Stimulated activated CD4-positive, alpha-beta T cell treated with anti-CD3 and anti-CD28 coated beads, Interleukin-4, amount 100 ng/mL, for 48 hours (primary cell): ENCODE results near the gene SEC63.
"Not testable (repeated sequence)": the region's sequence is repeated elsewhere in the genome, so short reads cannot be mapped to it uniquely, and the experiment has no call there.

Source experiments
- DNase-seq, 2 donors: peaks; one replicate each; pipeline ENCODE4 v3.0.0-alpha.2; 2020; ENCODE audit warnings: low read depth in 2 of 2

SEC63 gene

DNA sequence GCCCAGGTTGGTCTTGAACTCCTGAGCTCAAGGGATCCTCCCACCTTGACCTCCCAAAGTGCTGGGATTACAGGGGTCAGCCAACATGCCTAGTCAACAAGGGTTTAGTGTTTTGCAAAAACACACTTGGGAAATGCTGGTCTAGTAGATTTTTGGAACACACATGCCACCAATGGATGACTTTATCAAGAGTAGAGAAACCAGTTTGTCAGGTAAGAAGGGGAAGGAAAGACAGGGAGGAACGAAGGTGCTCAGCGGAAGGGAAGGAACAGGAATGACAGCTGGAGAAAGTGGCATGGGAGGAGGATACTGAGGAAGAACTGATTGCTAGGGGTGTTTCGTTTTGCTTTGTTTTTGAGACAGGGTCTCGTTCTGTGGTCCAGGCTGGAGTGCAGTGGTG, 15.6 kb upstream of the SEC63 start:
- no peak for DNase-seq

- no peak for DNase-seq
Measured at GRCh38 chr6:107972413-107973096, 14.5 kb upstream of the SEC63 start.

- DNase-seq, result no peak
Measured at GRCh38 chr6:107971181-107971580, 13.2 kb upstream of the SEC63 start.

DNA sequence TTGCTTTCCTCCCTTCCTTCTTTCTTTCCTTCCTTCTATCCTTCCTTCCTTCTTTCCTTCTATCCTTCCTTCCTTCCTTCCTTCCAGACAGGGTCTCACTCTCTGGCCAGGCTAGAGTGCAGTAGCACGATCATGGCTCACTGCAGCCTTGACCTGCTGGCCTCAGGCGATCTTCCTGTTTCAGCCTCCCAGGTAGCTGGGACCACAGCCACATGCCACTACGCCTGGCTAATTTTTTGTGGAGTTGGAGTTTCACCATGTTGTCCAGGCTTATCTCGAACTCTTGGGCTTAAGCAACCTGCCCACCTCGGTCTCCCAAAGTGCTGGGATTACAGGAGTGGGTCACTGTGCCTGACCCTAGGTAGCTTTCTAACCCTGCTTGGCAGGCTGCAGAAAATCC, 12.2 kb upstream of the SEC63 start:
- DNase-seq, result no peak

DNA sequence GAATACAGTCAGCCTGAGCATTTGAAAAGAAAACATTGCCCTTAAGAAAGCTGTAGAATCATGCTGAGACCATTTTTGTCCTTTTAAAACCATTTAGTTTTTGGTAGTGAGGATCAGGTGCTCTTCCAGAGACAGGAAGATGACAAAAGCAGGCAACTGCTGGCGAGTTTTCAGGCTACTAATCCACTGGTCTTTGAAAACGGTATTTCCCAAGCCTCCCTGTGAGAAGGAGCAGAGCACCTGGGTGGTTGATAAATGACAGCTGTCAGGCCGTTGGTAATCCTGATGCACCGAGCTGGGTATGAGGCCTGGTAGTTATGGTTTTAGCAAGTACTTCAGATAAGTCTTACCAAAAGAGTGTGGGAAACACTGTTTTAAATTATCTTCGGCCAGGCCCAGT, 10.1 kb upstream of the SEC63 start:
- no peak for DNase-seq

DNA sequence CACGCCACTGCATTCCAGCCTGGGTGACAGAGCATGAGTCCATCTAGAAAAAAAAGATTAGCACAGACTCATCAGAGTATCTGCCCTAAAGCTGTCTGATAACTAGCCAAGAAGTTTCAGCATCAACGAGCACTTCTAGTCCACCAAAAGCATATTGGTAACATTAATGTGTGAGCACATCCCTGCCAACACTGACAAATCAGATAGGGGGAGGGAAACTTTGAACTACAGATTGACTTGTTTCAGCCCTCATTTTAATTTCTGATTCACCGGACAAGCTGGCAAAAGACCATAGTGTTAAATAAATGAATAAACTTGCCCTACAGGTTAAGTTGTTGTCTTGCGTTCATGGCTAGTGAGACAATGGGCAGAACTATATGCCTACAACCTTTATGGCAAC, 7.7 kb upstream of the SEC63 start:
- DNase-seq, result no peak

DNA sequence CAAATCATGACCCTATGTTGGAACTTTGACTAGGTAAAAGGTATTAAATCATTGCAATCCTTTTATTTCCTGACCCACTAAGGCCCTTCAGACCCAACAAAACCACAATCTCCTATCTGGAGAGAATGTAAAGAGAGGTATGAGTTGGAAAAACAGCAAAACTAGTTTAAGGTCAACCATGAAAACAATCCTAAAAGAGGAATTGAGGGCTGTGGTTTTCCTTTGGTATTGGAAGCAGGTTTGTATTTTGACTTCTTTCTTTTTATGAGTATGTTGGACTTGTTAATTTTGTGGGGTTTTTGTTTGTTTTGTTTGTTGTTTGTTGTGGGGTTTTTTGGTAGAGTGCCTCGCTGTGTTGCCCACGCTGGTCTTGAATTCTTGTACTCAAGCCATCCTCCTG, 4.7 kb upstream of the SEC63 start:
- DNase-seq, result no peak

DNA sequence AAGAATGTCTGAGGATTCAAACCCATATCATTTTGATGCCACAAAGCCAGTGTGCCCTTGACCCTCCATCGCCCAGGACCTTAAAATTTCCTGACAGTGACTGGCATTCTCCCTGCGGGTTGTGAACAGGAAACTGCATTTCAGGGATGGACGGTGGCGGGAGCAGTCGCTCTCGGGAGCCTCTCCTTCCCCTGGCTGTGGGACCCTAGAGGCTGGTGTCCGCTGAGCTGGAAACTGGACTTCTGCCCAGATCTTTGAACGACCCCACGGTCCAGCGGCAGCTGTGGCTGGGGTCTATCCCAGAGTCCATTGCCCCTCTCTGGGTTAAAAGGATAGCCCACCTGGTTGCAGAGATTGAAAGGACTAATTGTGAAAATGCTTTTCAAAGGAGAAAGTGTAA, 1.4 kb upstream of the SEC63 start:
- no peak for DNase-seq

DNA sequence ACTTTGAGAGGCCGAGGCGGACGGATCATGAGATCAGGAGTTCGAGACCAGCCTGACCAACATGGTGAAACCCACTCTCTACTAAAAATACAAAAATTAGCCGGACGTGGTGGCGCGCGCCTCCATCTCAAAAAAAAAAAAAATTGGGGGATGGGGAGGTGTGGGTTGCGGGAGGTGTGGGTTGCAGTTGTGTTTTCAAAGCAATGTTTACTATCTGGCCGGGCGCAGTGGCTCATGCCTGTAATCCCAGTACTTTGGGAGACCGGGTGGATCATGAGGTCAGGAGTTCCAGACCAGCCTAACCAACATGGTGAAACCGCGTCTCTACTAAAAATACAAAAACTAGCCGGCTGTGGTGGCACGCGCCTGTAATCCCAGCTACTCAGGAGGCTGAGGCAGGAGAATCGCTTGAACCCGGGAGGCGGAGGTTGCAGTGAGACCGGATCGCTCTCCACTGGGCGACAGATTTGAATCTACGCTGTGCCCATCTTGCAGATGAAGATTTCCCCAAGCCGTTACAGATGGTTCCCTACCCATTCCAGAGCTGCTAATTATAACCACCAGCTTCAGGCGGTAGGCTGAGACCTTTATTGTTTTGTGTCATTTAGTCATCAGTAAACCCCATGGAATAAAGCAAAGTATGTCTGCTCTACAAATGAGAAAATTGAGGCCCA, 818 bp upstream of the SEC63 start:
- not testable (repeated sequence) for DNase-seq

DNA sequence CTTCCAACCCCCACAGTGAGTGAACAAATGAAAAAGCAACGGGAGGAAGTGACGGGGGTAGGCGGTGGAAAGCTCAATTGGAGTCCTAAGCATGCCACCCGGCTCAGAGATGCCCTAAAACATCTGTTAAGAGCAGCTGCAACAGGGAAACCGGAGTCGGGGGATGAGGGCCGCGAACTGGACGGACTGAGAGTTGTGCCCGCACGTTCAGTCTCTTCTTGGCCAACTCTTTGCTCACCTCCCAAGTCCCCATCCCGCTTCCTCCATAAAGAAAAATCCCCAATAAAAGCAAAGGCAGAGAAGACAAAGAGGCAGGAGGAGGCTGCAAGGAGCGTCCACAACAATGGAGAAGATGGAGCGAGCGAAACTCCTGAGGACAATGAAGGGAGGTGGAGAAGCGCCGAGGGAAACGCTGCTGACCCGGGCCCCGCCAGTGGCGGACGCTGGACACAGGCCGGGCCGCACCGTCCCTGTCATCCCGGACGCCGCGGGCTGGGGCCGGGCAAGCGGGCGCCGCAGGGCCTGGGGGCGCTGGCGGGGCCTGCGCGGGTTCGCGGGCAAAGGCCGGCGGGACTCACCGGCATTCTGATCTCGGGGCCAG, 600 bp downstream of the SEC63 start:
- DNase-seq, result peak; percentile 37 to 50

GRCh38 chr6:107956586-107957307, 1.3 kb downstream of the SEC63 start:
- DNase-seq, result no peak

- no peak for DNase-seq
Measured at GRCh38 chr6:107956181-107956580, 1.8 kb downstream of the SEC63 start.

- DNase-seq, result not testable (repeated sequence)
Measured at GRCh38 chr6:107953858-107954414, 4.1 kb downstream of the SEC63 start.

DNA sequence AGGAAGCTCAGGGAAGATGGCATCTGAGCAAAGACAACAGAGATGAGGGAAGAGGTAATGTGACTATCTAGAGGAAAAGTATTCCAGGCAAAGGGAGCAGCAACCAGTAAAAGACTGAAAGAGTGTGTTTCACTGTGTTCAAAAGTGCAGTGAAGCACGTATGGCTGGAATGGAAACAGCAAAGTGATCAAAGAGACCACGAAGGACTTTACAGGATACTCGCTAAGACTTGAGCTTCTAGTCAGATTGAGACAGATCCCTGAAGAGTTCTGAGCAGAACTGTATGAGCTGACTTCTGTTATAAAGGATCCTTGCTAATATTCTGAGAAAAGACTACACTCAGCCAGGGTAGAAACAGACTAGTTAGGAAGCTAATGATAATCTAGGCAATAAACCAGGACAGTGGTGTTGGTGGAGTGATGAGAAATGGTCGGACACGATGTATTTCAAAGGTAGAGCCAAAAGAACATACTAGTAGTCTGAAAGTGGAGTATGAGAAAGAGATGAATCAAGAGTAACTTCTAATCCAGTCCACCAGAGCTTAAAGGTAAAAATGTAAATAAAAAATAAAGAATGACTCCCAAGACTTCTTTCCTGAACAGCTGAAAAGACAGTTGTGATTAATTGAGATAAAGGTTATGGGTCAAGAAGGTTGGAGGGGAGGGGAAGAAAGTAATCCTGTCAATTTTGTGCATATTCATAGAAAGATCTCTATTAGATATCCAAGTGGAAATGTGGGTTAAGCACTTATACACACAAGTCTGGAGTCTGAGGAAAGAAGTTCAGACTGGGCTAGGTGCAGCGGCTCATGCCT, 14.2 kb downstream of the SEC63 start:
- no peak for DNase-seq

DNA sequence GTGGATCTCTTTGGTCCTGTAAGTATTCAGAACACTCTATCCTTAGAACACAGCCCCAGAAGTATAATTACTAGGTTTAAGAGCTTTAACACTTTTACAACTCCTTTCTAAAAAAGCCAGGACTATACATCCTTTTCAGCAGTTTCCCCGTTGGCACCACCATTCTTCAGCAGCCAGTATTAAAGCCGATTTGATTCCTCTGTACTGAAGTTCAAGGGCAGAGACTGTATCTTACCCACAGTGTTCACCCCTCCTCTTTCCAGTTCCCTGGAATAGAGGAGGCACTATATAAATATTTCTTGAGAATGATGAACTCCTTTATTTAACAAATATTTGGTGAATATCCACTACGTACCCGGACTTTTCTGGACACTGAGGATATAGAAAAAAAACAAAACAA, 15.9 kb downstream of the SEC63 start:
- DNase-seq, result no peak

DNA sequence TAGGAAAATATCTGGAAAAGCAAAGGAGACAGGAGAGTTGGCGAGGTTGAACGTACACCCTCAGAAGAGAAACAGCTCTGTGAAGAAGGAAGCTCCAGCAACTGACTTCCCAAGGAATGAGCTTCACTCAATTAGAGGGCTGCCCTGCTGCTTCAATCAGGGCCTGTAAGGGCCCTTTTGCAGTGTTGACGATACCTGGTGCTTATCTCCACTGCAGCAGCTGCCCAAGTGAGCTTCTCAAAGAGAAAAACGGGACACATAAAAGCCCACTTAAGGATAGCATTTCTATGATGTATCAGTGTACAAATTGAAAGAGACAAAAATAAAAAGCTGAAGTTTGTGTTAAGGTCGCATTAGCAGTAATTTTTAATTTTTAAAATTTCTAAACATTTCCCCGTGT, 16.4 kb downstream of the SEC63 start:
- no peak for DNase-seq

DNA sequence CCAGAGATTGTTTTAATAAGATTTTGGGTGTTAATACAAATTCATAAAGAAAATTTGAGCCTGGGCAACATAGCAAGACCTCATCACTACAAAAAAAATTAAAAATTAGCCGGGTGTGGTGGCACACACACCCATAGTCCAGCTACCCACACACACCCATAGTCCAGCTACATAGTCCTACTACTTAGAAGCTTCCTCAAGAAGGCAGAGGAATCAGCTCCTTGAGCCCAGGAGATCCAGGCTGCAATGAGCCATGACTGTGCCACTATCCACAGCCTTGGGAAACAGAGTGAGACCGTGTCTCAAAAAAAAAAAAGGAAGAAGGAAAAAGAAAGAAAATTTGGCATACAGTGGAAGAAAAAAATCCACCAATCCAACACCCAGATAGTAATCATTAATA, 16.8 kb downstream of the SEC63 start:
- DNase-seq, result no peak

DNA sequence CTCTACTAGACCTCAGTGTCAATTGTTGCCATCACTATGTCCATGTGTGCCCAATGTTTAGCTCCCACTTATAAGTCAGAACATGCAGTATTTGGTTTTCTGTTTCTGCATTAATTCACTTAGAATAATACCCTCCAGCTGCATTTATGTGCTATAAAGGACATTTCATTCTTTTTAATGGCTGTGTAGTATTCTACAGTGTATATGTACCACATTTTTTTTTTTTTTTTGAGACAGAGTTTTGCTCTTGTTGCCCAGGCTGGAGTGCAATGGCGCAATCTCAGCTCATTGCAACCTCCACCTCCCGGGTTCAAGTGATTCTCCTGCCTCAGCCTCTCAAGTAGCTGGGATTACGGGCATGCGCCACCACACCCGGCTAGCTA, 21.1 kb downstream of the SEC63 start:
- not testable (repeated sequence) for DNase-seq

DNA sequence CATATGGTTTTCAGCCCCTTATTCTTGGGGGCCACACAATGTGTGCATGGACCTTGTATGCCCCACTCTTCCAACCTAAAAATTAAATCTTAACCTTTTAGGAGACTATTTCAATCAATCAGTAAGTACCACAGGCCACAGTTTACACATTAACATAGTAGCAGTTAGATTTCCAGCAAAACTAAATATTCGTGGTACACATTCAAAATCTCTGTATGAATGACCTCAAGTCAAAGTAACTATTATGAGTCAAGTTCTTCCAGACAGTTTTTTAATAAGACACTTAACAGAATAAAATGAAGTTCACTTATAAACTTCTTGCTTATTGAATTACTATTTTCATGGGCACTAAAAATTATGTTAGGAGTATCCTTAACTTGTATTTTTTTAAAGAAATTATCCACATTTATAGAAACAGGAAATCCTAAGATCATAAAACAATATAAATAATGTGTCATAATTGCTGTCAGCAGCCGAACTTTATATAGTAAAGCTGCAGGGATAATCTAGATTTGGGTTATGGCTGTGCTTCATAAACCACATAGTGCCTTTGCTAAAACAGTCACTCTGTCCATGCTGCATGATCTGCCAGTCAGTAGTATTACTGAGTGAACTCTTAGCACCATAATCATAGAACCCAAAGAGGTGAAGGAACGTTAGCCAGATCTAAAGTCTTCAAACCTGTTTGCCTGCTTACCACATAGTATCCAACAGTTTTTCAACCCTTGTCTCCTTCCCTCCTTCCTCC, 21.7 kb downstream of the SEC63 start:
- DNase-seq, result no peak

GRCh38 chr6:107934229-107934628, 23.8 kb downstream of the SEC63 start:
- DNase-seq, result not testable (repeated sequence)

GRCh38 chr6:107932580-107932979, 25.4 kb downstream of the SEC63 start:
- DNase-seq, result no peak
